IMR-90 (cell line): ENCODE data around the gene TSKU. TPM values are rescaled to one million over a fixed set of nuclear protein-coding genes. Genes with fewer than 3 reads are reported as not detected.

Source experiments
- ATAC-seq: fragments of 200-7000 bp; cut with Tn5 transposase; 2 replicates; pipeline ENCODE4 v1.9.1; 2020; ENCODE audit warnings: low read depth, mild to moderate bottlenecking, moderate library complexity
- BruUV-seq: library from RNA; stranded (reverse); fragments of 400-500 nt; replicated peaks from 2 replicates; lab custom pipeline; 2021; lab: Mats Ljungman, UMichigan
- CTCF ChIA-PET: fragments of 300-600 bp; formaldehyde crosslinking; extraction: SDS; loops from one replicate; lab custom pipeline; 2021; ENCODE audit warnings: antibody characterized with exemption; lab: Yijun Ruan, JAX
- POLR2A ChIA-PET: fragments of 300-600 bp; sonication (Branson Sonifier 250); formaldehyde crosslinking; loops from one replicate; lab custom pipeline; 2022; ENCODE audit warnings: antibody characterized with exemption; ENCODE audit not compliant: unreplicated experiment; lab: Charles Lee
- DNase-seq: peaks from one replicate; pipeline ENCODE4 v3.0.0; 2013
- H2AFZ ChIP-seq: replicated peaks from 2 replicates; pipeline ENCODE3; 2013; ENCODE audit warnings: low read length, mild to moderate bottlenecking; ENCODE audit not compliant: poor library complexity
- H2AK5ac ChIP-seq: 2 replicates; pipeline ENCODE4 v1.6.1; 2013; ENCODE audit warnings: low read depth, low read length, inconsistent platforms
- H2AK9ac ChIP-seq: replicated peaks from 2 replicates; pipeline ENCODE3; 2013; ENCODE audit warnings: mild to moderate bottlenecking, low read depth, low read length, moderate library complexity; ENCODE audit not compliant: poor library complexity
- H2BK120ac ChIP-seq: 2 replicates; pipeline ENCODE4 v1.6.1; 2013; ENCODE audit warnings: low read depth, low read length, inconsistent platforms
- H2BK15ac ChIP-seq: 3 replicates; pipeline ENCODE4 v1.6.1; 2013; ENCODE audit warnings: low read depth, low read length, inconsistent platforms
- H2BK20ac ChIP-seq: 2 replicates; pipeline ENCODE4 v1.6.1; 2013; ENCODE audit warnings: low read depth, mild to moderate bottlenecking, inconsistent platforms, low read length, moderate library complexity
- H2BK5ac ChIP-seq: 2 replicates; pipeline ENCODE4 v1.6.1; 2013; ENCODE audit warnings: mild to moderate bottlenecking, low read depth, low read length, inconsistent platforms; ENCODE audit not compliant: poor library complexity, severe bottlenecking
- H3K14ac ChIP-seq: replicated peaks from 2 replicates; pipeline ENCODE4 v1.6.1; 2013; ENCODE audit warnings: low read depth, low read length, inconsistent platforms
- H3K18ac ChIP-seq: 2 replicates; pipeline ENCODE4 v1.6.1; 2013; ENCODE audit warnings: low read depth, low read length, control low read depth
- H3K23ac ChIP-seq: 2 replicates; pipeline ENCODE4 v1.6.1; 2013; ENCODE audit warnings: low read depth, low read length, inconsistent platforms
- H3K27ac ChIP-seq: 2 replicates; pipeline ENCODE4 v1.5.1; 2013; ENCODE audit warnings: mild to moderate bottlenecking, control low read depth, low read length; ENCODE audit not compliant: insufficient read depth
- H3K27me3 ChIP-seq: 2 replicates; pipeline ENCODE4 v1.6.1; 2013; ENCODE audit warnings: low read length; ENCODE audit not compliant: control insufficient read depth, insufficient read depth
- H3K36me3 ChIP-seq: 2 replicates; pipeline ENCODE4 v1.6.1; 2013; ENCODE audit warnings: low read length, mixed read lengths; ENCODE audit not compliant: control insufficient read depth, insufficient read depth
- H3K4ac ChIP-seq: 2 replicates; pipeline ENCODE4 v1.6.1; 2013; ENCODE audit warnings: low read depth, low read length, inconsistent platforms
- H3K4me1 ChIP-seq: 2 replicates; pipeline ENCODE4 v1.6.1; 2013; ENCODE audit warnings: low read length, mixed read lengths; ENCODE audit not compliant: control insufficient read depth, insufficient read depth
- H3K4me2 ChIP-seq: 2 replicates; pipeline ENCODE4 v1.6.1; 2013; ENCODE audit warnings: low read depth, mild to moderate bottlenecking, control low read depth, low read length, moderate library complexity
- H3K4me3 ChIP-seq: 2 replicates; pipeline ENCODE4 v1.5.1; 2013; ENCODE audit warnings: low read depth, mild to moderate bottlenecking, control low read depth, low read length, moderate library complexity; ENCODE audit not compliant: insufficient read depth
- H3K56ac ChIP-seq: 2 replicates; pipeline ENCODE4 v1.6.1; 2013; ENCODE audit warnings: low read length, inconsistent platforms; ENCODE audit not compliant: insufficient read depth; ENCODE audit errors: extremely low read depth
- H3K79me1 ChIP-seq, 2 experiments: 2 replicates each; pipeline ENCODE4 v1.6.1; 2013; ENCODE audit warnings: low read length in 2 of 2, inconsistent platforms in 1 of 2, low read depth in 1 of 2
- H3K9ac ChIP-seq: 2 replicates; pipeline ENCODE4 v1.6.1; 2013; ENCODE audit warnings: low read depth, low read length, control low read depth
- H3K9me1 ChIP-seq: 2 replicates; pipeline ENCODE4 v1.6.1; 2013; ENCODE audit warnings: low read length, inconsistent platforms; ENCODE audit not compliant: insufficient read depth
- H3K9me3 ChIP-seq: 2 replicates; pipeline ENCODE4 v1.6.1; 2013; ENCODE audit warnings: low read length; ENCODE audit not compliant: control insufficient read depth, insufficient read depth
- H4K20me1 ChIP-seq: 2 replicates; pipeline ENCODE4 v1.6.1; 2013; ENCODE audit warnings: low read length, inconsistent platforms; ENCODE audit not compliant: insufficient read depth
- H4K5ac ChIP-seq: 2 replicates; pipeline ENCODE4 v1.6.1; 2013; ENCODE audit warnings: mild to moderate bottlenecking, low read depth, low read length, control low read depth
- H4K8ac ChIP-seq, 2 experiments: 2 replicates each; pipeline ENCODE4 v1.6.1; 2013; ENCODE audit warnings: low read depth in 2 of 2, low read length in 2 of 2, control low read depth in 1 of 2, inconsistent platforms in 1 of 2
- H4K91ac ChIP-seq: 2 replicates; pipeline ENCODE4 v1.6.1; 2013; ENCODE audit warnings: low read depth, low read length, inconsistent platforms; ENCODE audit not compliant: insufficient read depth
- BHLHE40 ChIP-seq: fragments of 150-350 bp; IDR thresholded peaks from 2 replicates; pipeline ENCODE4 v1.6.1; 2016; ENCODE audit warnings: mild to moderate bottlenecking, low read depth, low read length
- CEBPB ChIP-seq: IDR thresholded peaks from 2 replicates; pipeline ENCODE4 v1.6.1; 2012; ENCODE audit warnings: low read depth, low read length, improper control_type of control experiment
- FOS ChIP-seq: fragments of 150-350 bp; IDR thresholded peaks from 2 replicates; pipeline ENCODE4 v1.6.1; 2016; ENCODE audit warnings: low read depth, low read length
- MAFK ChIP-seq: IDR thresholded peaks from 2 replicates; pipeline ENCODE4 v1.6.1; 2012; ENCODE audit warnings: low read depth, low read length, improper control_type of control experiment
- MAZ ChIP-seq: IDR thresholded peaks from 2 replicates; pipeline ENCODE4 v1.6.1; 2012; ENCODE audit warnings: low read depth, mild to moderate bottlenecking, low read length, improper control_type of control experiment, moderate library complexity, borderline replicate concordance
- MXI1 ChIP-seq: IDR thresholded peaks from 2 replicates; pipeline ENCODE4 v1.6.1; 2012; ENCODE audit warnings: low read depth, mild to moderate bottlenecking, low read length, moderate library complexity, borderline replicate concordance
- NFE2L2 ChIP-seq: fragments of 150-350 bp; IDR thresholded peaks from 2 replicates; pipeline ENCODE4 v1.6.1; 2016; ENCODE audit warnings: low read depth, mild to moderate bottlenecking, low read length
- POLR2A ChIP-seq: IDR thresholded peaks from 2 replicates; pipeline ENCODE4 v1.6.1; 2012; ENCODE audit warnings: mild to moderate bottlenecking, low read depth, low read length
- RAD21 ChIP-seq: IDR thresholded peaks from 2 replicates; pipeline ENCODE4 v1.6.1; 2012; ENCODE audit warnings: low read length, improper control_type of control experiment
- RCOR1 ChIP-seq: IDR thresholded peaks from 2 replicates; pipeline ENCODE4 v1.6.1; 2012; ENCODE audit warnings: mild to moderate bottlenecking, low read length, improper control_type of control experiment; ENCODE audit not compliant: insufficient replicate concordance
- RFX5 ChIP-seq: IDR thresholded peaks from 2 replicates; pipeline ENCODE4 v1.8.0; 2012; ENCODE audit warnings: low read depth, mild to moderate bottlenecking, low read length, moderate library complexity
- SMC3 ChIP-seq: fragments of 150-350 bp; IDR thresholded peaks from 2 replicates; pipeline ENCODE4 v1.6.1; 2016; ENCODE audit warnings: low read depth, mild to moderate bottlenecking, antibody characterized with exemption, low read length, moderate library complexity
- WGBS, 2 experiments: methylation state at CpG; one replicate each; pipeline versions ENCODE4 v1.1.5 to v1.1.7; 2013; ENCODE audit warnings: missing lambda C conversion rate in 2 of 2; ENCODE audit not compliant: insufficient read length in 1 of 2; ENCODE audit errors: extremely low coverage in 2 of 2; 5-methylcytosine and 5-hydroxymethylcytosine counted together
- dilution Hi-C: fragments of 300-500 bp; cut with HindIII; formaldehyde crosslinking; loops from one replicate; pipeline ENCODE4 v1.14.3; 2018; ENCODE audit warnings: low sequenced_read_pairs; ENCODE audit not compliant: unreplicated experiment
- in situ Hi-C: fragments of 300-500 bp; cut with MboI; formaldehyde crosslinking; loops from 3 replicates; pipeline ENCODE4 v1.14.3; 2019; ENCODE audit warnings: low sequenced_read_pairs, inconsistent platforms, mixed read lengths
- intact Hi-C: fragments of 100-400 bp; cut with micrococcal nuclease; formaldehyde crosslinking; loops from 2 replicates; pipeline ENCODE4 v1.10.0; 2022
- polyA plus RNA-seq, 3 experiments: library from polyadenylated mRNA; depleted of rRNA; stranded (reverse); fragments of >200 nt; gene quantifications; 2 replicates each; pipeline ENCODE4 v1.2.3, GENCODE V29; 2012; ENCODE audit warnings: low replicate concordance in 1 of 3
- total RNA-seq: library from RNA; depleted of rRNA; stranded (reverse); fragments of >200 nt; gene quantifications from 2 replicates; pipeline ENCODE4 v1.2.3, GENCODE V29; 2012
- TF ChIP-seq, protein P1 (sequence below): fragments of 150-350 bp; IDR thresholded peaks from 2 replicates; pipeline ENCODE4 v1.6.1; 2016; ENCODE audit warnings: low read depth, mild to moderate bottlenecking, low read length, moderate library complexity, borderline replicate concordance
- TF ChIP-seq, protein P2 (sequence below): conservative IDR thresholded peaks from 2 replicates; pipeline ENCODE4 v1.5.1; 2012; ENCODE audit warnings: mild to moderate bottlenecking, low read depth, low read length, improper control_type of control experiment
- TF ChIP-seq, protein P3 (sequence below): fragments of 150-350 bp; IDR thresholded peaks from 2 replicates; pipeline ENCODE4 v1.6.1; 2017; ENCODE audit warnings: mild to moderate bottlenecking, antibody characterized with exemption, low read length, low read depth

The TSKU gene
- total and polyA plus RNA-seq, 2 of the 4 experiments (the other 2 are of a cell fraction) = 6.8 to 26.6 TPM

DNA sequence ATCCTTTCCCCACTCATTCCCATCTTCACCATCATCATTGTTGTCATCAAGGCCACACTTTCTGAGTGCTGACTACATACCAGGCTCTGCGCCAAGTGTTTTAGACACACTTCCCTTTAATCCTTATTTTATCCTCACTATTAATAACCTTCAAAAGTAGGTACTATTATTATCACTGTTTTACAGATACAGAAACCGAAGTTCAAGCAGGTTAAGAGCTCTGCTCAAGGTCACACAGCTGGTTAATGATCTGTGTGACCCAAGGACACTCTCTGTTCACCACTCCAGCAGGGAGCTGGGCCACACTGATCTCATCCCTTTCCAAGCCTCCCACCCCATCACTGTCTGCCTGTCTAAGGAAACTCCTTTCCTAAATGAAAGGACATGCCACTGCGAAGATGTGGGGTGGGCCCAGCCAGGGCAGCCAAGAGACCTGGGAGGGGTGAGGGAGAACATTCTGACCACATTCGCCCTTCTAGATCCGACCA lies 17.2 kb upstream of the TSKU start:
- POLR2A ChIA-PET = no interaction called here
- Histone ChIP-seq H2AK9ac (no peak overlapping the region), H3K18ac (no peak overlapping the region; the same call in 1 of the 2 replicates), H2BK5ac (no peak overlapping the region), H3K23ac (no peak overlapping the region), H3K9ac (no peak overlapping the region), H3K4me3 (no peak overlapping the region), H4K5ac (no peak overlapping the region), H3K56ac (no peak overlapping the region), H4K8ac (no peak overlapping the region), H2AFZ (no peak overlapping the region), H3K9me3 (no peaks in the 10 kb centered on the region), H3K9me1 (peaks cover 30% of the 10 kb centered on the region), H2AK5ac (peak overlapping the region; percentile 87), H3K4ac (peak overlapping the region; percentile 32; the same call in 1 of the 2 replicates), H2BK20ac (peak overlapping the region; percentile 11; the same call in 1 of the 2 replicates), H3K4me2 (no peak overlapping the region), H3K14ac (peak overlapping the region; percentile 37), H3K79me1 (no peaks in the 10 kb centered on the region), H3K27ac (no peak overlapping the region), H4K20me1 (peaks cover 2% of the 10 kb centered on the region; the same call in 1 of the 2 replicates), H3K27me3 (peaks cover 6% of the 10 kb centered on the region; the same call in 1 of the 2 replicates), H4K91ac (no peak overlapping the region), H3K4me1 (peaks cover 39% of the 10 kb centered on the region), H2BK15ac (0 out of 3 replicates have a peak overlapping the region, but pooled peaks have one; percentile 50), H2BK120ac (no peak overlapping the region), H3K36me3 (no peaks in the 10 kb centered on the region)
- CTCF ChIA-PET = no interaction called here
- in situ Hi-C loops = no loop called here
- 100% methylated on average over 2 of the region's 5 CpGs; no CpG with 5 or more reads in 1 of the 2 experiments for WGBS, 2 experiments
- no TSS peak for BruUV-seq
- peak; percentile 35 for DNase-seq
- intact Hi-C loops = no loop called here
- dilution Hi-C loops = no loop called here
- no peak for ATAC-seq
- TF ChIP-seq SMC3 (no peak), RCOR1 (no peak), FOS (no peak), MAFK (no peak), CEBPB (no peak), MAZ (no peak), MXI1 (no peak), BHLHE40 (no peak), RAD21 (no peak), NFE2L2 (no peak), RFX5 (no peak), POLR2A (no peak)
- TF ChIP-seq, protein P1, sequence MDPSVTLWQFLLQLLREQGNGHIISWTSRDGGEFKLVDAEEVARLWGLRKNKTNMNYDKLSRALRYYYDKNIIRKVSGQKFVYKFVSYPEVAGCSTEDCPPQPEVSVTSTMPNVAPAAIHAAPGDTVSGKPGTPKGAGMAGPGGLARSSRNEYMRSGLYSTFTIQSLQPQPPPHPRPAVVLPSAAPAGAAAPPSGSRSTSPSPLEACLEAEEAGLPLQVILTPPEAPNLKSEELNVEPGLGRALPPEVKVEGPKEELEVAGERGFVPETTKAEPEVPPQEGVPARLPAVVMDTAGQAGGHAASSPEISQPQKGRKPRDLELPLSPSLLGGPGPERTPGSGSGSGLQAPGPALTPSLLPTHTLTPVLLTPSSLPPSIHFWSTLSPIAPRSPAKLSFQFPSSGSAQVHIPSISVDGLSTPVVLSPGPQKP = no peak
- TF ChIP-seq, protein P2, sequence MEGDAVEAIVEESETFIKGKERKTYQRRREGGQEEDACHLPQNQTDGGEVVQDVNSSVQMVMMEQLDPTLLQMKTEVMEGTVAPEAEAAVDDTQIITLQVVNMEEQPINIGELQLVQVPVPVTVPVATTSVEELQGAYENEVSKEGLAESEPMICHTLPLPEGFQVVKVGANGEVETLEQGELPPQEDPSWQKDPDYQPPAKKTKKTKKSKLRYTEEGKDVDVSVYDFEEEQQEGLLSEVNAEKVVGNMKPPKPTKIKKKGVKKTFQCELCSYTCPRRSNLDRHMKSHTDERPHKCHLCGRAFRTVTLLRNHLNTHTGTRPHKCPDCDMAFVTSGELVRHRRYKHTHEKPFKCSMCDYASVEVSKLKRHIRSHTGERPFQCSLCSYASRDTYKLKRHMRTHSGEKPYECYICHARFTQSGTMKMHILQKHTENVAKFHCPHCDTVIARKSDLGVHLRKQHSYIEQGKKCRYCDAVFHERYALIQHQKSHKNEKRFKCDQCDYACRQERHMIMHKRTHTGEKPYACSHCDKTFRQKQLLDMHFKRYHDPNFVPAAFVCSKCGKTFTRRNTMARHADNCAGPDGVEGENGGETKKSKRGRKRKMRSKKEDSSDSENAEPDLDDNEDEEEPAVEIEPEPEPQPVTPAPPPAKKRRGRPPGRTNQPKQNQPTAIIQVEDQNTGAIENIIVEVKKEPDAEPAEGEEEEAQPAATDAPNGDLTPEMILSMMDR = no peak
- TF ChIP-seq, protein P3, sequence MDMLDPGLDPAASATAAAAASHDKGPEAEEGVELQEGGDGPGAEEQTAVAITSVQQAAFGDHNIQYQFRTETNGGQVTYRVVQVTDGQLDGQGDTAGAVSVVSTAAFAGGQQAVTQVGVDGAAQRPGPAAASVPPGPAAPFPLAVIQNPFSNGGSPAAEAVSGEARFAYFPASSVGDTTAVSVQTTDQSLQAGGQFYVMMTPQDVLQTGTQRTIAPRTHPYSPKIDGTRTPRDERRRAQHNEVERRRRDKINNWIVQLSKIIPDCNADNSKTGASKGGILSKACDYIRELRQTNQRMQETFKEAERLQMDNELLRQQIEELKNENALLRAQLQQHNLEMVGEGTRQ = no peak
